Type B pancreatic cell (in vitro differentiated cells): ENCODE measurements around the gene MMP24. TPM values are rescaled to one million over a fixed set of nuclear protein-coding genes. Genes with fewer than 3 reads are reported as not detected.
A peak's percentile ranks its signal among the peaks of the same experiment; 100 is the strongest.

Source experiments
- DNase-seq: peaks from one replicate; pipeline ENCODE4 v3.0.0; 2021; ENCODE audit warnings: mixed read lengths; ENCODE audit not compliant: unreplicated experiment; ENCODE audit errors: extremely low spot score
- H3K27ac Mint-ChIP-seq: 2 replicates; pipeline ENCODE4 v1.8.0; 2021; ENCODE audit warnings: mild to moderate bottlenecking, mixed read lengths
- H3K27me3 Mint-ChIP-seq: 2 replicates; pipeline ENCODE4 v1.8.0; 2021; ENCODE audit warnings: mixed read lengths
- H3K36me3 Mint-ChIP-seq: 2 replicates; pipeline ENCODE4 v1.8.0; 2021; ENCODE audit warnings: mixed read lengths
- H3K4me1 Mint-ChIP-seq: one replicate; pipeline ENCODE4 v1.8.0; 2021; ENCODE audit warnings: mixed read lengths; ENCODE audit not compliant: unreplicated experiment
- H3K4me3 Mint-ChIP-seq: 2 replicates; pipeline ENCODE4 v1.8.0; 2021; ENCODE audit warnings: mild to moderate bottlenecking, mixed read lengths
- H3K9me3 Mint-ChIP-seq: 2 replicates; pipeline ENCODE4 v1.8.0; 2021; ENCODE audit warnings: mixed read lengths
- CTCF ChIP-seq: fragments of 200-600 bp; sonication (generic); conservative IDR thresholded peaks from 2 replicates; pipeline ENCODE4 v1.5.0; 2021; ENCODE audit warnings: antibody characterized with exemption, mild to moderate bottlenecking
- total RNA-seq: library from RNA; stranded (reverse); gene quantifications from 2 replicates; pipeline ENCODE4 v1.2.1, GENCODE V29; 2021; ENCODE audit warnings: low replicate concordance

Gene MMP24
- total RNA-seq, 1 donor from 2014 or later = 2.6 TPM

GRCh38 chr20:35215066-35215956 lies 11.2 kb upstream of the MMP24 start:
- no peaks in the 10 kb centered on the region for H3K9me3 Mint-ChIP-seq
- TF ChIP-seq CTCF = no peak
- H3K27me3 Mint-ChIP-seq = peaks cover 7% of the 10 kb centered on the region
- H3K36me3 Mint-ChIP-seq = no peaks in the 10 kb centered on the region
- H3K4me3 Mint-ChIP-seq = no peak overlapping the region
- no peak for DNase-seq
- no peaks in the 10 kb centered on the region for H3K4me1 Mint-ChIP-seq
- H3K27ac Mint-ChIP-seq = peak overlapping the region; percentile 42

GRCh38 chr20:35216541-35216940 lies 9.9 kb upstream of the MMP24 start:
- DNase-seq = no peak
- no peaks in the 10 kb centered on the region for H3K36me3 Mint-ChIP-seq
- no peaks in the 10 kb centered on the region for H3K4me1 Mint-ChIP-seq
- H3K27me3 Mint-ChIP-seq = peaks cover 10% of the 10 kb centered on the region
- TF ChIP-seq CTCF = no peak
- no peak overlapping the region for H3K4me3 Mint-ChIP-seq
- no peaks in the 10 kb centered on the region for H3K9me3 Mint-ChIP-seq
- H3K27ac Mint-ChIP-seq = no peak overlapping the region

DNA sequence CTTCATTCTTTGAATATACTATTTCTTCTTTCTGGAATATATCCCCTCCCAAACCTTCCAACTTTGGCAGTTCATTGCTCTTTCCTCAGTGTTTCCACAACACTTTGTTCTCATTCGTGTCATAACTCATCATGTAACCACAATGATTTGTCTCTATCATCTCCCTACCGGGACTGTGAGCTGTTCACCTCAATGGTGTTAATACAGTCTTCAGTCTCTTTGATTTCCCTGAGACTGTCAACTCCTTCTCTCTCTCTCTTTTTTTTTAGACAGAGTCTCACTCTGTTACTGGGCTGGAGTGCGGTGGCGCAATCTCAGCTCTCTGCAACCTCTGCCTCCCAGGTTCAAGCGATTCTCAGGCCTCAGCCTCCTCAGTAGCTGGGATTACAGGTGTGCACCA lies 2.5 kb upstream of the MMP24 start:
- Mint-ChIP-seq H3K27me3 (peaks cover 57% of the 10 kb centered on the region), H3K4me3 (no peak overlapping the region), H3K4me1 (no peaks in the 10 kb centered on the region), H3K36me3 (no peaks in the 10 kb centered on the region), H3K27ac (no peak overlapping the region), H3K9me3 (no peaks in the 10 kb centered on the region)
- TF ChIP-seq CTCF = no peak
- DNase-seq = no peak

GRCh38 chr20:35224536-35224935 lies 2.0 kb upstream of the MMP24 start:
- Mint-ChIP-seq H3K36me3 (no peaks in the 10 kb centered on the region), H3K27me3 (peaks cover 61% of the 10 kb centered on the region), H3K27ac (no peak overlapping the region), H3K4me3 (no peak overlapping the region), H3K4me1 (no peaks in the 10 kb centered on the region), H3K9me3 (no peaks in the 10 kb centered on the region)
- no peak for TF ChIP-seq CTCF
- no peak for DNase-seq

GRCh38 chr20:35225319-35226125 lies 968 bp upstream of the MMP24 start:
- Mint-ChIP-seq H3K36me3 (no peaks in the 10 kb centered on the region), H3K4me3 (peak overlapping the region; percentile 77), H3K9me3 (no peaks in the 10 kb centered on the region), H3K4me1 (no peaks in the 10 kb centered on the region), H3K27ac (no peak overlapping the region), H3K27me3 (peaks cover 63% of the 10 kb centered on the region)
- DNase-seq = no peak
- TF ChIP-seq CTCF = no peak
